Activated CD8-positive, alpha-beta T cell treated with anti-CD3 and anti-CD28 coated beads, Interleukin-2, amount 10 ng/mL, durations not matched to agents 7 days and 5 days (primary cell): ENCODE data around the gene GJA9. TPM values are rescaled to one million over a fixed set of nuclear protein-coding genes. Genes with fewer than 3 reads are reported as not detected.

Experiments used
- ATAC-seq: fragments of 150-1000 bp; cut with Tn5 transposase; one replicate; pipeline ENCODE4 v1.10.0; 2021; ENCODE audit warnings: moderate library complexity
- CTCF ChIA-PET: fragments of 350-600 bp; sonication (Branson Sonifier 250); formaldehyde crosslinking; loops from one replicate; lab custom pipeline; 2021; ENCODE audit warnings: antibody characterized with exemption; lab: Charles Lee
- POLR2A ChIA-PET: fragments of 350-600 bp; sonication (Branson Sonifier 250); formaldehyde crosslinking; loops from one replicate; lab custom pipeline; 2021; ENCODE audit warnings: antibody characterized with exemption; lab: Charles Lee
- DNase-seq: peaks from one replicate; pipeline ENCODE4 v3.0.0-alpha.2; 2020
- H3K27ac Mint-ChIP-seq: one replicate; pipeline ENCODE4 v1.8.0; 2021; ENCODE audit warnings: mild to moderate bottlenecking, mixed read lengths
- H3K27me3 Mint-ChIP-seq: one replicate; pipeline ENCODE4 v1.8.0; 2021; ENCODE audit warnings: low read depth, mixed read lengths
- H3K36me3 Mint-ChIP-seq: one replicate; pipeline ENCODE4 v1.8.0; 2021; ENCODE audit warnings: low read depth, mixed read lengths
- H3K4me1 Mint-ChIP-seq: one replicate; pipeline ENCODE4 v1.8.0; 2021; ENCODE audit warnings: low read depth, mixed read lengths
- H3K4me3 Mint-ChIP-seq: one replicate; pipeline ENCODE4 v1.8.0; 2021; ENCODE audit warnings: mild to moderate bottlenecking, mixed read lengths
- H3K9me3 Mint-ChIP-seq: one replicate; pipeline ENCODE4 v1.8.0; 2022; ENCODE audit warnings: mixed read lengths; ENCODE audit not compliant: insufficient read depth
- total RNA-seq, 2 experiments: library from RNA; stranded (reverse); gene quantifications; one replicate each; pipeline ENCODE4 v1.2.3, GENCODE V29; 2021

The GJA9 gene
- total RNA-seq, 2 experiments from 2014 or later: not detected

- POLR2A ChIA-PET: no interaction called here
- Mint-ChIP-seq H3K27me3 (no peaks in the 10 kb centered on the region), H3K36me3 (no peaks in the 10 kb centered on the region), H3K4me1 (no peaks in the 10 kb centered on the region), H3K4me3 (no peak overlapping the region), H3K27ac (no peak overlapping the region), H3K9me3 (peaks cover 8% of the 10 kb centered on the region)
- no peak for DNase-seq
- CTCF ChIA-PET: no interaction called here
- no peak for ATAC-seq
Measured at GRCh38 chr1:38905985-38906384, 24.6 kb upstream of the GJA9 start.

GRCh38 chr1:38899560-38899959 lies 18.2 kb upstream of the GJA9 start:
- no peak for DNase-seq
- no peaks in the 10 kb centered on the region for H3K27me3 Mint-ChIP-seq
- ChIA-PET CTCF (no interaction called here), POLR2A (no interaction called here)
- H3K4me3 Mint-ChIP-seq: no peak overlapping the region
- peaks cover 3% of the 10 kb centered on the region for H3K4me1 Mint-ChIP-seq
- H3K27ac Mint-ChIP-seq: no peak overlapping the region
- no peaks in the 10 kb centered on the region for H3K9me3 Mint-ChIP-seq
- H3K36me3 Mint-ChIP-seq: no peaks in the 10 kb centered on the region
- no peak for ATAC-seq

- ATAC-seq (no peak), DNase-seq (no peak)
- Mint-ChIP-seq H3K27me3 (no peaks in the 10 kb centered on the region), H3K36me3 (no peaks in the 10 kb centered on the region), H3K4me3 (no peak overlapping the region), H3K27ac (no peak overlapping the region), H3K9me3 (no peaks in the 10 kb centered on the region), H3K4me1 (peaks cover 3% of the 10 kb centered on the region)
- ChIA-PET POLR2A (no interaction called here), CTCF (no interaction called here)
Measured at GRCh38 chr1:38898653-38899230, 17.4 kb upstream of the GJA9 start.

GRCh38 chr1:38896169-38896568 lies 14.8 kb upstream of the GJA9 start:
- ChIA-PET POLR2A (no interaction called here), CTCF (interaction anchor here (1.1 kb wide), 1 partner anchor 14 kb away, joined by 4 read pairs; the partner anchor contains the start of gene GJA9)
- H3K4me1 Mint-ChIP-seq: peaks cover 3% of the 10 kb centered on the region
- H3K36me3 Mint-ChIP-seq: no peaks in the 10 kb centered on the region
- ATAC-seq (no peak), DNase-seq (no peak)
- no peaks in the 10 kb centered on the region for H3K9me3 Mint-ChIP-seq
- H3K4me3 Mint-ChIP-seq: no peak overlapping the region
- no peak overlapping the region for H3K27ac Mint-ChIP-seq
- no peaks in the 10 kb centered on the region for H3K27me3 Mint-ChIP-seq

GRCh38 chr1:38892976-38893375 lies 11.6 kb upstream of the GJA9 start:
- DNase-seq (no peak), ATAC-seq (no peak)
- Mint-ChIP-seq H3K36me3 (no peaks in the 10 kb centered on the region), H3K4me1 (no peaks in the 10 kb centered on the region), H3K27me3 (peaks cover 4% of the 10 kb centered on the region), H3K4me3 (no peak overlapping the region), H3K9me3 (no peaks in the 10 kb centered on the region), H3K27ac (no peak overlapping the region)
- ChIA-PET CTCF (no interaction called here), POLR2A (no interaction called here)

GRCh38 chr1:38891753-38892152 lies 10.4 kb upstream of the GJA9 start:
- CTCF ChIA-PET: no interaction called here
- Mint-ChIP-seq H3K27me3 (peaks cover 4% of the 10 kb centered on the region), H3K27ac (no peak overlapping the region), H3K4me1 (no peaks in the 10 kb centered on the region), H3K9me3 (no peaks in the 10 kb centered on the region), H3K4me3 (no peak overlapping the region), H3K36me3 (no peaks in the 10 kb centered on the region)
- DNase-seq: no peak
- no peak for ATAC-seq
- POLR2A ChIA-PET: no interaction called here

GRCh38 chr1:38889589-38889988 lies 8.2 kb upstream of the GJA9 start:
- no peak overlapping the region for H3K27ac Mint-ChIP-seq
- H3K4me1 Mint-ChIP-seq: no peaks in the 10 kb centered on the region
- CTCF ChIA-PET: interaction anchor here (0.8 kb wide), 1 partner anchor 203 kb away, joined by 3 read pairs; no protein-coding TSS in a partner anchor
- DNase-seq (no peak), ATAC-seq (no peak)
- H3K9me3 Mint-ChIP-seq: no peaks in the 10 kb centered on the region
- no peaks in the 10 kb centered on the region for H3K36me3 Mint-ChIP-seq
- no peak overlapping the region for H3K4me3 Mint-ChIP-seq
- H3K27me3 Mint-ChIP-seq: peaks cover 13% of the 10 kb centered on the region
- POLR2A ChIA-PET: no interaction called here

- Mint-ChIP-seq H3K4me3 (no peak overlapping the region), H3K27me3 (peaks cover 13% of the 10 kb centered on the region)
- CTCF ChIA-PET: interaction anchor here (0.7 to 0.8 kb wide), 2 partner anchors 204 to 355 kb away, joined by 3 read pairs; no protein-coding TSS in a partner anchor
Measured at GRCh38 chr1:38888423-38889333, 7.3 kb upstream of the GJA9 start.

GRCh38 chr1:38885092-38885491 lies 3.7 kb upstream of the GJA9 start:
- H3K4me3 Mint-ChIP-seq: no peak overlapping the region
- no peaks in the 10 kb centered on the region for H3K9me3 Mint-ChIP-seq
- no peak for ATAC-seq
- H3K4me1 Mint-ChIP-seq: no peaks in the 10 kb centered on the region
- CTCF ChIA-PET: no interaction called here
- peaks cover 13% of the 10 kb centered on the region for H3K27me3 Mint-ChIP-seq
- POLR2A ChIA-PET: no interaction called here
- DNase-seq: no peak
- no peaks in the 10 kb centered on the region for H3K36me3 Mint-ChIP-seq
- no peak overlapping the region for H3K27ac Mint-ChIP-seq

More at GRCh38 chr1:38888423-38889333, 7.3 kb upstream of the GJA9 start:
- Mint-ChIP-seq H3K36me3 (no peaks in the 10 kb centered on the region), H3K4me1 (no peaks in the 10 kb centered on the region), H3K9me3 (no peaks in the 10 kb centered on the region), H3K27ac (no peak overlapping the region)
- no peak for DNase-seq
- ATAC-seq: no peak
- POLR2A ChIA-PET: no interaction called here

GRCh38 chr1:38875811-38876210 lies 5.6 kb downstream of the GJA9 start:
- ATAC-seq (no peak), DNase-seq (no peak)
- H3K27ac Mint-ChIP-seq: no peak overlapping the region
- POLR2A ChIA-PET: no interaction called here
- H3K36me3 Mint-ChIP-seq: peaks cover 5% of the 10 kb centered on the region
- no peaks in the 10 kb centered on the region for H3K27me3 Mint-ChIP-seq
- CTCF ChIA-PET: interaction anchor here (1.3 kb wide), 1 partner anchor 216 kb away, joined by 3 read pairs; no protein-coding TSS in a partner anchor
- H3K4me1 Mint-ChIP-seq: peaks cover 29% of the 10 kb centered on the region
- no peaks in the 10 kb centered on the region for H3K9me3 Mint-ChIP-seq
- no peak overlapping the region for H3K4me3 Mint-ChIP-seq

- peak; percentile 98 for DNase-seq
- Mint-ChIP-seq H3K4me1 (peaks cover 32% of the 10 kb centered on the region), H3K27me3 (no peaks in the 10 kb centered on the region), H3K4me3 (peak within 1 kb of the TSS; percentile 95), H3K36me3 (peaks cover 10% of the 10 kb centered on the region), H3K9me3 (no peaks in the 10 kb centered on the region), H3K27ac (peak within 1 kb of the TSS; percentile 87)
- ATAC-seq: peak; percentile 99
- ChIA-PET CTCF (interaction anchor here (1.0 to 2.0 kb wide), 7 partner anchors 13 to 733 kb away, joined by 3 to 6 read pairs (median 4); no protein-coding TSS in a partner anchor), POLR2A (interaction anchor here (0.6 to 2.0 kb wide), 4 partner anchors 14 to 1187 kb away, joined by 3 to 10 read pairs (median 3); partner anchors contain the start of gene RRAGC)
Measured at GRCh38 chr1:38873027-38873969, 8.1 kb downstream of the GJA9 start, which contains the start of gene MYCBP. Gene MYCBP (minus strand): TSS chr1:38873348. CDS start chr1:38873305, 43 bp downstream.
